ENCODE results near the gene TSHZ2.
A peak's percentile ranks its signal among the peaks of the same experiment; 100 is the strongest.

TSHZ2 gene

DNA sequence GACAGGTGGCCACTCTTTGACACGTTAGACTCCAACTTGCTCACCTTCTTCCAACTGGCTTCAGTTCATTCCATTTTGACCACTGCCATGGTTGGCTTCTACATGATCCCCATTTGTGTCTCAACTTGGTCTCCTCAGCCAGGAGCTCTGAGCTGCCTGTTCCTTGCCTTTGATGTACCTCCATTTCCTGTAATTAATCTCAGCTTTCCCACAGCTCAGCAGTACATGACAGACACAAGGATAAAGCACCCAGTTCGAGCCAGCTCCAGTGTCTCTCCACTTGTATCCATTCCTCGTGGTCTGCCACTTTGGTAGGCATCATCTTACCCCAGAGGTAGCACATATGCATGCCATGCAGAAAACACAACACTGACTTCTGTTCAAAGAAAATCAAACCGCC lies 161.0 kb downstream of the TSHZ2 start:
- DNase-seq (ENCODE audit: low spot score): no peak

DNA sequence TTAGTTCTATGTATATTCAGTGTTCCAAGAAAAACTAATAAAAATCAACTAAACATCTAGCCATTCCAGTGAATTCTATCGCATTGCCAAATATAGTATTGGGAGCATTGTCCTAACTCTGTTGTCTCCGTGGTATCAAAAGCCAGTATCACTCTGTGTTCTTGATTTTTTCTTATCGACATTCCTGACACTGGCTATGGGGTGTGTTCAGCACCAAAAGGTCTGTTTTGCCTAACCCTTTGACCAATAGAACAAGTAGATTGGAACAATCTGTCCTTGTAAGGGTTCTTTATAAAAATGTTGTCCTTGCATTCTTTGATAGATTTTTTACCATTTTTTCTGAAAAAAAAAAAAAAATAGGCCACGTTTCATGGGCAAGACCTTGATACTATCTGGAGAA lies 161.5 kb downstream of the TSHZ2 start:
- no peak for DNase-seq (ENCODE audit: low spot score)

DNA sequence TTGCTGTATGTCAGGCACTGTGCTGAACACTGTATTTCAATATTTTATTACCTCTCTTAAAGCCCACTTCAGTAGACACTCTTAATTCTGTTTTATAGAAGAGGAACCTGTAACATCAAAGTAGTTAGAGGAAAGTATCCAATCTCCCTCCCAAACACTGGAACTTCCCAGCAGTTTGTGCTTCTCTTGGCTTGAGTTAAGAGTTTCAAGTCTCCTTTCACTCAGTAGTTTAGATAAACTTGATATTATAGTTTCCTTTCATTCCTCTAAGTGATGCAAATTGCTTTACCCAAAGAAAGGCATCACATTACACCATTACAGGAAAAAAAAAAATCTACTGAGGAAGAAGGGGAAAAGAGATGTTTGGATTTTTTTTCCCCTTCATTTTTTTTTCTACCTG lies 164.3 kb downstream of the TSHZ2 start:
- no peak for DNase-seq (ENCODE audit: low spot score)

DNA sequence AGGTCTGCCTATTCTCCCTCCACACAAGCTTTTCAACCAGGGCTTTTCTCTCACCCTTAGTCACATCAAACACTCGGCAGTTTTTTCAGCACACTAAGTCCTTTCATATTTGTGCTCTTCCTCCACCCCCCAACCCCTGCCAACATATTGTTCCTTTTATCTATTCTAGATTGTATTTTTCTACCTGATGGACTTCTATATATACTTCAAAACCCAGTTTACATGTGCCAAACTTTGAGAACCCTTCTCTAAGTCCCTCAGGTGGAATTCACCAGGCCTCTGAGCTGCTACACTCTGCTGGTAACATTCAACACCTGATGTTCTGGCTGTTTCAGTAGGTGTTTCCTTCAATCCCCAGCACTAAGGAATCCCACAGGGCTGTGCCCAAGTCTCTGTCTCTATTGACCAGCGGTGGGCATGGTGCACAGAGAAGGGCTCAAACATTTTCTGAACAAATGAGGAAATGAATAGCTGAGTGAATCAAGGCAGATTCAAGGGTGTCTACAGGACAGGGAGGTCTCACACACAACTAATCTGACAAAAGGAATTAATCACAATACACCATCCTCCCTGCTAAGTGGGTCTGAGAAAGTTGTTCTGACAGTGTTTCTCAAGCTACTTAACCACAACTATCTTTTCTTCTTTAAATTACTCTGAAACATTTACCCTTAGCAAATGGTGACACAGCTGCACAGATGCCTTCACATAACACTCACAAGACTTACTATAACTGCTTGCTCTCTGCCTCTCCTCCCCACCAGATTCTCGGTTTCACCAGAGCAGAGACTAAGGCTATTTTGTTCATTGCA lies 166.5 kb downstream of the TSHZ2 start:
- peak; percentile 47 for DNase-seq (ENCODE audit: low spot score)

DNA sequence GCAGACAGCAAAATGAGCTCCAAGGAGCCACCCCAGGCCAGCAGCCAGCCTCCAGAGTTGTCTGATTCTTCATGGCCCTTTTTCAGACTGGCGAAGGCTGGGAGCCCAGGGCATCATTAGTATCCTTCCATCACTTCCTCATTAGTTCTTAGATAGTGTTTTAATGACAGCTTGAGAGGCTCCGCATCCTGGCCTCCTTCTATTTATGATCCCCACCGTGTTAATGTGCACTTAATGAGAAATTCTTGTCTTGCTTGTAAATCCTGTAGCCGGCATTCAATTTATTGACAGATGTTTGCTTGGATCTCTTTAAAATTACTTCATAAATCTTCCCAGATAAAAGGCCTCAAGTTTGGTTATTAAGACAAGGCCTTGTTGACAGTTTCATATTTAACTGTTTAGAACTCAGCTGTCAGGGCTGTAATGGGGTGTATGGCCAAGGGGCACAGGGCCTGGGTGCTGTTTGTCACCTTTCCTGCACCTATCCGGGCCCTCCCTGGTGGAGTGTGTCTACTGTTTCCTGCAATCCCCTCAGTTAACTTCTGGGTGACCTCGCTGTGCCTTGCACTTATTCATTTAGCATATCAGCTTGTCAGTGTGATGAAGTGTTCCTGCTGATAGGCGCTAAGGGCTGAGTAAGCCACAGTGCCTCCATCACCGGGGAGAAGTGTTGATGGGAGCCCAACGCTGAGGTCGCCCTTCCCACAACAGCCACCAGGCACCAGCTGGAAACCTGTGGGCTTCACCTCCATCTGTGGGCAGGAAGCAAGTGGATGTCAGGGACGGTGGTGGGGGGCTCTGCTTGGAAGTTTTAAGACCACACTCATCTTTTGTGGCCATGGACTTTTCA lies 169.3 kb downstream of the TSHZ2 start:
- DNase-seq (ENCODE audit: low spot score): no peak

DNA sequence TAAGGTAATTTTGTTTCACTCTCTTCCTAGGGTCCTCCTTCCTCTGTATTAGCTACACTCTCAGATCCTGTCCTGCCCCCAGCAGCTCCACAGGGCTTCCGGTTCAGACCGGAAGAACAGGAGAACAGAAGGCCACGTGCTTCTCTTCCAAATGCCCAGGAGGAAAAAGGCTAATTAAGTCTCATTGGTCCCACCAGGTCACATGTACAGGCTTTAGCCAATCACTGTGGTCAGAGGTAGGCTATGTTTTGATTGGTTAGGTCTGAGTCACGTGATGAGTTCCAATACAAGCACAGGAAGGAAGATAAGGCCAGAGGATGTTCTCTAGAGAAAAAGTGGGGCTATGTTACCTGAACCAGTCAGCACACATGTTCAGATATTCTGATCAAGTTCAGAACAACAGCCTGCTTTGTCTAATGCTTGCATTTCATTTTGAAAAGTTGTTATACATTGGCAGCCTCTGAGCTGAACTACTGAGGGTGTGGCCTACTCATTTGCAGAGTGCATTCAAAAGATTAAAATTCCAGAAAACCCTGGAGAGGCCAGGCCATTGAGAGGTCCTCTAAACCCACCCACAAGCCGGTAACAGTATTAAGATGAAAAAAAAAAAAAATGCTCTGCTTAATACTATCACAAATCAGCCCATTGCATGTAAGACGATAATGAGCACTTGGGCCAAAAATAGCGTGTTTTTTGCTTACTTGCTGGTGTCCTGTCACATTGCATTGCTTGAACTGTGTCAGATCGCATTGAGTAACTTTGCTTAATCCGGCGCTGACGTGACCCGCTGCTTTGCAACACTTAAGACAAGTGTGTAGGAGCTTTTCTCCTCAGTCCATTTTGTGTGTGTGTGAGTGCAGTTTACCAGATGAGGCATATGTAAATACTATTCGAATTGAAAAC lies 170.3 kb downstream of the TSHZ2 start:
- no peak for DNase-seq (ENCODE audit: low spot score)

DNA sequence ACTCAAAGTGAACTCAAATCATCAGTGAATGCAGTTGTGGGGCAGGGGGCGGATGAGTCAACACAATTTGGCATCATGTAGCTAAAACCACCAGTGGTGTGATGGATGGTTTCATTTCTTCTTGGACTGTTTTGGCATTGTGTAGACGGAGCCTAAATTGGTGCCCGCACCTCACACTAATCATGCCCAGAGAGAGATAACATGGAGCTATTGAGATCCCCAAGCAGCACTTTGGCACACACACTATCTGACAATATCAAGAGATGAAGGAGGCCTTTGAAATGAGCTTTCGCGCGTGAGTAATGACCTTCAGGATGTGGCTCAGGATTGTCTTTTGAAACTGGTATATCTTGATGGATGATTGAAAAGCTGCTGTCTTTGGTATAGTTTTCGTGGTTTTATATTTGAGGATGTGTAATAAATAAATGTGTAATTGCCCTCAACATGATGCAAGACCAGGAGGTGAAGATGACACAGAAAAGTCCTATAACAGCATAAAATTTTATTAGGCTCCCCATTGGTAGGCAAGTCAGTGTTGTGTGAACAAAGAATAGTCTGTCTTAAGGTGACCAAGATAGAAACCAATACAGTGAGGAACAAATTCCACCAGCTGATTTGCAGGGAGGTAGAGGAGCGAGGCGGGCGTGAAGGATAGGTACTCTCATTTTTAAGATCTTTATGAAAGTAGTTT lies 174.2 kb downstream of the TSHZ2 start:
- peak; percentile 71 for DNase-seq (ENCODE audit: low spot score)

DNA sequence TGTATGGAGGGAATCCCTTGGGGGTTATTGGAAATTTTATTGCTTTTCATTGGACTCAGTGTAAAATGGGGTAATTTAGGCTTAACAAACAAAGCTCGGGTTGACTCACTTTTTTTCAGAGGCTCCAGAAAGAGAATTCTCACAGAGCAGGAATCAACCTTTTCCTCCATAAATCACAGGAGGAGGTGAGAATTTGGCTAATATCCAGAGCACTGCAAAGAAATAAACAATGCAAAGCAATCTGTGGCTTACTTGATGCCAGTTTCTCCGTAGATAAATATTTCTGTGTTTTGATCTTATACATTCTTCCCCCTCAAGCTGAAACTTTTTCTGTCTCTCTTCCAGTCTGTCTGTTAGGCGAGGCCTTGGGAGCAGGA lies 176.6 kb downstream of the TSHZ2 start:
- no peak for DNase-seq (ENCODE audit: low spot score)

DNA sequence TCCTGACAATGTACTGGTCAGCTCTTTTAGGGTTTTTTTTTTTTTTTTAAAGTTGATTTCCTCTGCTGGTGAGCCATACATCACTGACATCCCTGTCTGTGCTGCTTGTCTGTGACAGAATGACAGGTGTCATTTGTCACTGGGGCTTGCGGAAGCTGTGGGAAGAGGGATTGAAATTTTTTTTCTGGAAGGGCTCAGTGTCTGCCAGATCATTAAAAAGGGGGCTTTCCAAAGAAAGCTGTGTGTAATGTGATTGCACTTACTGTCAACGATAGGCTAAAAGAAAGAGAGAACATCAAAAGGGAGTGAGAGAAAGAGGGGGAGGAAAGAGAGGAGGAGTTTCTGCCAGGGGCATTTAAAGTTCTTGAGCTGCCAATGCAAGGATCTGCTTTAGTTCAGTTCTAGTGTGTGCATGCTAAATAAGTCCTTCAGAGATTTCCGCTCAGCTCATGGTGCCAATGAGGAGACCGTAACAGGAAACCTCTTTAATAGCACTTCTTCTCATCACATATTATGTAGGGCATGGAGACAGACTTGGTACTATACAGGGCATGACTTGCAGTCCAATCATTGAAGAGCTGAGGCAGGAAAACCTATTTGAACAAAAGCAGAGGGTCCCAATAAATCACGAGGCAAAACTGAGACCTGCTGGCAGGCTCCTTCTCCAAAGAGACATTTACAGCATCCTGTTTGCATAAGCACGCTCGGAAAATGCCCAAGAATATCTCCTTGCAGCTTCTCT lies 177.2 kb downstream of the TSHZ2 start:
- no peak for DNase-seq (ENCODE audit: low spot score)

DNA sequence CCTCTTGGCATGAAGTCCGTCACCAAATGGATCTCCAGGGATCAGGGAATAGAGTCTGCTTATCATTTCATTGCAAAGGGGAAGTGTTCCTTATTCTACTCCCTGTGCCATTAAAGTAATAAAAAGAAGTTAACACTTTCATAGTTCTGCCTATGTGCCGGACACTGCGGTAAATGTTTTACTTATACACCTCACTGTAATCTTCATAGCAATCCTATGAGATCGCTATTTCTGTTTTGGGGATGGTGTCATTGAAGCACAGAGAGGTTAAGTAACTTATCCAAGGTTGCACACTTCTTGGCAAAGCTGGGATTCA lies 177.7 kb downstream of the TSHZ2 start:
- no peak for DNase-seq (ENCODE audit: low spot score)

DNA sequence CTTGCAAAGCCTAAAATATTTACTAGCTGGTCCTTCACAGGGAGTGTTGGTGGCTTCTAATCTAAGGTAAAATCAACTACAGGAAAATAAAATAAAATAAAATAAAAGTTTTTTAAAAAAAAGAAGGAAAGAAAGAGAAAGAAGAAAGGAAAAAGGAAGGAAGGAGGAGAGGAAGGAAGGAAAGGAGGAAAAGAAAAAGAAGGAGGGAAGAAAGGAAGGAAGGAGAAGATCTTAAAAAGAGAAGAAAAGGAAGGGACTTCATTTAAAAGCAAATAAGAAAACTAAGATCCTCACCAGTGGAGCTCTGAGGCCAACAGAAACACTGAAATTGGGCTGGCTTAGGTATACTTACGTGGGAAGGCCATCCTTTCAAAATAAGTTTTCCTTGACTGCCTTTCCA lies 178.4 kb downstream of the TSHZ2 start:
- DNase-seq (ENCODE audit: low spot score): no peak

DNA sequence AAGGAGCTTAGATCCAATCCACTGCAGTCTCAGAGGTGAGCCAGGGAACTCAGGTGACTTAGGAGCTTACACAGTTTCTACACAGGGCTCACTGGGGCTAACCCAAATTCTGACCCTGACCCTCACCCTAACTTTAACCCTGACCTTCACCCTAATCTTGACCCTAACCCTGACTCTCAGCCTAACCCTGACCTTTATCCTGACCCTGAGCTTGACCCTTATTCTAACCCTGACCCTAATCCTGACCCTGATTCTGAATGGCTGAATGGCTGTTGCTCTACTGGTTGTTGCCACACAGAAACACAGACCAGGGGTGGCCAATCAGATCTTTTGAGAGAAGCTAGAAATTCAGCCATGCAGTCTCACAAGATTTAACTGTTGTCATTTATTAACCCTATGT lies 180.1 kb downstream of the TSHZ2 start:
- no peak for DNase-seq (ENCODE audit: low spot score)

DNA sequence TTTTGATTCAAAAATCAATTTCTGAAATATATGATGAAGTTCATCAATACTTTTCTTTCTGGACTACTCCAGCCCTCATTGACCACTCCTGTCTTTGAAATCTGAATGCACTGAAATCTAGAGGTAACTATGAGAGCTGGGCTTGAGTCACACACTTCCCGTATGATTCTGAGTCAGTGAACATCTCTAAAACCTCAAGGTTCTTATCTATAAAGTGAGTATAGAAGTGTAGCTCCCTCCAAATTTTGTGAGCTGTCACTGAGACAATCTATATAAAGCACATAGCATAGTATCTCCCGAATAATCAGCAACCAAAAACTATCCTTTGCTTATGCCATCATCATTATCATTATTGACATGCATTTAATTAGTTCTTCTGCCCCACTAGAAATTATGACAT lies 182.4 kb downstream of the TSHZ2 start:
- DNase-seq (ENCODE audit: low spot score): peak; percentile 71

DNA sequence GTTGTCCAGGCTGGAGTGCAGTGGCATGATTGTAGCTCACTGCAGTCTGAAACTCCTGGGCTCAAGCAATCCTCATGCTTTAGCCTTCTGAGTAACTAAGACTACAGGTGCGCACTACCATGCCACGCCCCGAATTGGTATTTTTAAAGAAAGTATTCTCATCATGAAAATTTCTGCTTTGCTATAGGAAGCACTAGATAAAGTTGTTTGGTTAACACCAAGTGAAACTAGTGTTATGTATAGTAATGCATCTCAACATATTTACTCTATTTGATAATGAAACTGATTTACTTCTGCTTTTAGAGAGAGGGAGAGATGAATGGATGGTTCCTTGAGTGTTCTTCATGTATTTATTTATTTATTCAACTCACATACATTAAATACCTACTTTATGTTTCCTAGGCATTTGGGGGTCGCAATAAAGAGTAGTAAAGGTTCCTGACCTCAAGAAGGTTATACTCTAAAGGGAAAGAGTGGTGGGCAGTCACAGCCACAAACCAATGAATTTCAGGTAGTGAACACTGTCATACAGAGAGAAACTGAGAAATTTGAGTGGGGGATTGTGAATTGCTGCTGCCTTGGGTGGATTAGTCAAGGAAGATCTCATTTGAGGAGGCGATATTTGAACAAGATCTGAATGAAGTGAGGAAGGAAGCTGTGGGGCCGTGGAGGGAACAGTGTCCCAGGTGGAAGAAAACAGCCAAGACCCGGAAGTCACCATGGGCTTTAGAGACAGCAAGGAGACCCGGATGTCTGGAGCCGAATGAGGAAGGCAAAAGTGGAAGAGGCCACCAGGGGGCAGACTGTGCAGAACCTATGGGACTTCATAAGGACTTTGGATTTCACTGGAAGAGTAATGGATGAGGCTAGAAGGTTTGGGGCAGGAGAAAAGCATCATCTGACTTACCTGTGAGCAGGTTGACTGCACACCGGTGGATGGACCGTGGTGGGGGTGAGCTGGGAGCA lies 185.6 kb downstream of the TSHZ2 start:
- DNase-seq (ENCODE audit: low spot score): peak; percentile 17

DNA sequence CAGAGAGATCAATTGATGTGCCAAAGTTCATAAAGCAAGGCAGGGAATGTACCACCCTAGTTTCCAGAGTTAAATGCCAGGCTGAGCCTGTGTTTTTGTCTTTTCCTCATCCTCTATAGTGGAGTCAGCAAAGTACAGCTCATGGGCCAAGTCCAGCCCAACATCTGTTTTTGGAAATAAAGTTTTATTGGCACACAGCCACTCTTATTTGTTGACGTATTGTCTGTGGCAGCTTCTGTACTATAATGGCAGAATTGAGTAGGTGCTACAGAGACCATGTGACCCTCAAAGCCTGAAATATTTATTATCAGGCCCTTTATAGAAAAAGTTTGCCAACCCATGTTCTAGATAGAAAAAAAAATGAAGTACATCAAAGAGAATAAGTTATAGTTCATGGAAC lies 187.0 kb downstream of the TSHZ2 start:
- no peak for DNase-seq (ENCODE audit: low spot score)

DNA sequence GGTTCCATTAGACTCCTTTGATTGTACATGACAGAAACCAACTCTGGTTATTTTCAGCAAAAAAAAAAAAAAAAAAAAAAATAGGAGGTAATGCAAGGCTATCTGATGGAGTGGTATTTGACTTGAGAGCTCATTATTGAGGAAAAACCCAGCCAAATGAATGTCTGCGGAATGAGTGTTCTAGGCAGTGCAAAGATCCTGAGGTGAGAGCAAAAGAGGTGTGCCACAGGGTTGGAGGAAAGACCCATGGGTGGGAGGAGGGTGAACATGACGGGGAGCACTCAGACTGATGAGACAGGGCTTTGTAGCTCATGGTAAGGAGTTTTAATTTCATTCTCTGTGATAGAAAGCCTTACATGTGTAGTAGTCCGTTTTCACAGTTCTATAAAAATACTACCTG lies 188.9 kb downstream of the TSHZ2 start:
- DNase-seq (ENCODE audit: low spot score): no peak

DNA sequence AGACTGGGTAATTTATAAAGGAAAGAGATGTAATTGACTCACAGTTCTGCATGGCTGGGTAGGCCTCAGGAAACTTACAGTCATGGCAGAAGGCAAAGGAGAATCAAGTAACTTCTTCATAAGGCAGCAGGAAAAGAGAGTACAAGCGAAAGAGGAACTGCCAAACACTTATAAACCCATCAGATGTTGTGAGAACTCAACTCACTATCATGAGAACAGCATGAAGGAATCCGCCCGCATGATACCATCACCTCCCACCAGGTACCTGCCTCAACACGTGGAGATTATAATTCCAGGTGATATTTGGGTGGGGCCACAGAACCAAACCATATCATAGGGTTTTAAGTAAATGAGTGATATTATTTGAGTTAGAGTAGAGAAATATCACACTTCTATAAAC lies 189.3 kb downstream of the TSHZ2 start:
- DNase-seq (ENCODE audit: low spot score): no peak

DNA sequence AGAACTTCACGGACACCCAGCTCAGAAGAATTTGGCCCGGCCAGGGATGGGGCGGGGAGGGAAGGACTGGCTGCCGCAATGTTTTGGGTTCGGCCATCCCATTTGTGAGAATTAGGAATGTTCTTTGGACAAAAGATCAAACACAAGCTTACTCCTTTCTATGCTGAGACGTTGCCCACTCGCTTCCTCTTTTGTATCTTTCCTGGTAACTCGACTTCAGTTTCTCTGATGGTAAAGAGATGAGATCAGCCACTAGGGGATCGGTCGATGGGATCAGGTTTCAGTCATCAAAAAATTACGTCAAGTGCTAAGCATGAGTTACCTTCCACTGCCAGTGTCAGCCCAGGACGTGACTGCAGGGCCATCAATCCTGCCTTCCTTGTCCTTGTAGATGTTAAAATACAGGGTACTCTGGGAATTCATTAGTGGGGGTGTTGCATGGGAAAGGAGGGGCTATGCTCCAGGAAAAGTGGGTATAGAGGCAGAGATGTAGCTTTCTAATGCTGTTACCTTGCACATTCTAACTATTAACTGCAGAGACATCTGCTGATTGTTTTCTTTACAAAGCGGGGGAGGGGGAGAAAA lies 190.2 kb downstream of the TSHZ2 start:
- peak; percentile 27 for DNase-seq (ENCODE audit: low spot score)

DNA sequence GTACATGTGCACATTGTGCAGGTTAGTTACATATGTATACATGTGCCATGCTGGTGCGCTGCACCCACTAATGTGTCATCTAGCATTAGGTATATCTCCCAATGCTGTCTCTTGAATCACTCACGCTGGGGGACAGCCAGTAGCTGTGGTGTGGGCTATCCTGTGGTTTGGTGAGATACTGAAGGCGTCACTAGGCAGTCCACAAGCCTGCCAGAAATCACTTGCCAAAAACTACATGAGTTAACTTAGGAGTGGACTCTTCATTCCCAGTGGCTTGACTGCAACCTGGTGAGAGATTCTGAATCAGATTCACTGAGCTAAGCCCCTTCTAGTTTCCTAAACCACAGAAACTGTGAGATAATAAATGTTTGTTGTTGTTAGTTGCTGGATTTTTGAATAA lies 191.3 kb downstream of the TSHZ2 start:
- peak; percentile 34 for DNase-seq (ENCODE audit: low spot score)

DNA sequence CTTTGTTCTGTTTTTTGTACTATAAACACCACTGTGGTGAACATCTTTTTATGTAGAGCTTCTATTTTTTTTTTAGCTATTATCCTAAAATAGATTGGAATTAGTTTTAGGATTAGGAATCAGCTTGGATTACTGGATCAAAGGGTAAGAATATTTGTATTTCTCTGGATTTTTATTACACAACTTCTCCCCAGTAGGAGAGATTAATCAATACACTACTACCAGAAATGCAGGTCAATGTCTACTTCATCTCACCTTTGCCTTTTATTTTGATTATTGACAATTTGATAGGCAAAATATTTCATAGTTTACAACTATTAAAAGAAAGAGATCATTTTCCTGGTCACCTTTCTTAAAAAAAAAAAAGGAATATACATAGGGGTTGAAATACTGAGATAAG lies 191.9 kb downstream of the TSHZ2 start:
- no peak for DNase-seq (ENCODE audit: low spot score)

Measured in activated CD4-positive, alpha-beta T cell treated with anti-CD3 and anti-CD28 coated beads, Interleukin-2, Interleukin-4, amounts not matched to agents 100 ng/mL and 50 ng/mL, durations not matched to agents 16 hours and 8 hours (primary cell).